Endothelial cell of hepatic sinusoid (primary cell): ENCODE measurements around the gene LRCH2.
"Not testable (repeated sequence)": the region's sequence is repeated elsewhere in the genome, so short reads cannot be mapped to it uniquely, and the experiment has no call there.

Experiments
- in situ Hi-C: cut with HindIII; loops from 2 replicates; pipeline ENCODE4 v1.10.0; 2017; ENCODE audit warnings: low sequenced_read_pairs

The LRCH2 gene

GRCh38 chrX:115233497-115234455 is at the start of gene LRCH2:
Gene LRCH2, minus strand, starts transcription at chrX:115234096. Its CDS starts 55 bp downstream, at chrX:115234041.
- in situ Hi-C loops = no loop called here

GRCh38 chrX:115269051-115269683 is 35.3 kb upstream of the LRCH2 start:
- in situ Hi-C loops = no loop called here

GRCh38 chrX:115268421-115268820 is 34.5 kb upstream of the LRCH2 start:
- in situ Hi-C loops = no loop called here

GRCh38 chrX:115266300-115266699 is 32.4 kb upstream of the LRCH2 start:
- in situ Hi-C loops = no loop called here

- in situ Hi-C loops = no loop called here
These were observed 30.1 kb upstream of the LRCH2 start for GRCh38 chrX:115264009-115264408.

GRCh38 chrX:115261148-115261547 is 27.3 kb upstream of the LRCH2 start:
- in situ Hi-C loops = no loop called here

- in situ Hi-C loops = no loop called here
These were observed 26.4 kb upstream of the LRCH2 start for GRCh38 chrX:115260330-115260729.

GRCh38 chrX:115259238-115259875 is 25.5 kb upstream of the LRCH2 start:
- in situ Hi-C loops = no loop called here

GRCh38 chrX:115257711-115258110 is 23.8 kb upstream of the LRCH2 start:
- in situ Hi-C loops = no loop called here

- in situ Hi-C loops = no loop called here
These were observed 21.1 kb upstream of the LRCH2 start for GRCh38 chrX:115255003-115255402.

GRCh38 chrX:115251458-115252233 is 17.8 kb upstream of the LRCH2 start:
- in situ Hi-C loops = no loop called here

GRCh38 chrX:115237056-115237455 is 3.2 kb upstream of the LRCH2 start:
- in situ Hi-C loops = no loop called here

- in situ Hi-C loops = no loop called here
These were observed 2.7 kb upstream of the LRCH2 start for GRCh38 chrX:115236560-115236959.

- in situ Hi-C loops = no loop called here
These were observed 565 bp upstream of the LRCH2 start for GRCh38 chrX:115234461-115234860.

- in situ Hi-C loops = no loop called here
These were observed 881 bp downstream of the LRCH2 start for GRCh38 chrX:115232933-115233496.

GRCh38 chrX:115229337-115230003 is 4.4 kb downstream of the LRCH2 start:
- in situ Hi-C loops = no loop called here

GRCh38 chrX:115226929-115227328 is 7.0 kb downstream of the LRCH2 start:
- in situ Hi-C loops = no loop called here

- in situ Hi-C loops = not testable (repeated sequence)
These were observed 16.6 kb downstream of the LRCH2 start for GRCh38 chrX:115217346-115217745.

- in situ Hi-C loops = no loop called here
These were observed 19.3 kb downstream of the LRCH2 start for GRCh38 chrX:115214605-115215004.

- in situ Hi-C loops = no loop called here
These were observed 19.7 kb downstream of the LRCH2 start for GRCh38 chrX:115214151-115214550.
